Neural progenitor cell (in vitro differentiated cells): ENCODE measurements around the gene MAP2K5. TPM values are rescaled to one million over a fixed set of nuclear protein-coding genes. Genes with fewer than 3 reads are reported as not detected.

Experiments
- DNase-seq: peaks from one replicate; pipeline ENCODE4 v3.0.0-alpha.2; 2016; ENCODE audit warnings: low spot score
- H2AFZ ChIP-seq: fragments of 200-600 bp; sonication (generic); replicated peaks from 2 replicates; pipeline ENCODE4 v1.6.1; 2016; ENCODE audit warnings: antibody characterized with exemption
- H3F3A ChIP-seq: fragments of 200-600 bp; sonication (generic); 2 replicates; pipeline ENCODE4 v1.6.1; 2016; ENCODE audit warnings: antibody characterized with exemption, low read depth
- H3K27ac ChIP-seq: fragments of 200-600 bp; sonication (generic); 2 replicates; pipeline ENCODE4 v1.5.1; 2016; ENCODE audit warnings: mild to moderate bottlenecking
- H3K27me3 ChIP-seq: fragments of 200-600 bp; sonication (generic); 2 replicates; pipeline ENCODE4 v1.6.1; 2016; ENCODE audit warnings: mild to moderate bottlenecking, moderate library complexity
- H3K36me3 ChIP-seq: fragments of 200-600 bp; sonication (generic); 2 replicates; pipeline ENCODE4 v1.5.1; 2016
- H3K4me1 ChIP-seq: fragments of 200-600 bp; sonication (generic); 2 replicates; pipeline ENCODE4 v1.6.1; 2016; ENCODE audit warnings: mixed run types
- H3K4me2 ChIP-seq: fragments of 200-600 bp; sonication (generic); 2 replicates; pipeline ENCODE4 v1.6.1; 2016
- H3K4me3 ChIP-seq: fragments of 200-600 bp; sonication (generic); 2 replicates; pipeline ENCODE4 v1.5.1; 2016
- H3K79me2 ChIP-seq: fragments of 200-600 bp; sonication (generic); 2 replicates; pipeline ENCODE4 v1.6.1; 2016; ENCODE audit warnings: low read depth
- H3K9ac ChIP-seq: fragments of 200-600 bp; sonication (generic); 2 replicates; pipeline ENCODE4 v1.6.1; 2016
- H3K9me3 ChIP-seq: fragments of 200-600 bp; sonication (generic); 2 replicates; pipeline ENCODE4 v1.5.1; 2016; ENCODE audit warnings: low read depth
- H4K20me1 ChIP-seq: fragments of 200-600 bp; sonication (generic); 2 replicates; pipeline ENCODE4 v1.6.1; 2016; ENCODE audit warnings: low read depth
- H3K27ac Mint-ChIP-seq: 3 replicates; pipeline ENCODE4 v1.8.0; 2021; ENCODE audit warnings: mixed read lengths
- H3K27me3 Mint-ChIP-seq: 2 replicates; pipeline ENCODE4 v1.8.0; 2022; ENCODE audit warnings: low read depth, mild to moderate bottlenecking, inconsistent platforms, moderate library complexity, mixed read lengths; ENCODE audit not compliant: insufficient read depth
- H3K36me3 Mint-ChIP-seq: 3 replicates; pipeline ENCODE4 v1.8.0; 2021; ENCODE audit warnings: mixed read lengths
- H3K4me1 Mint-ChIP-seq: 3 replicates; pipeline ENCODE4 v1.8.0; 2021; ENCODE audit warnings: mixed read lengths
- H3K4me3 Mint-ChIP-seq: 3 replicates; pipeline ENCODE4 v1.8.0; 2021; ENCODE audit warnings: mild to moderate bottlenecking, moderate library complexity, mixed read lengths
- H3K9me3 Mint-ChIP-seq: 3 replicates; pipeline ENCODE4 v1.8.0; 2020; ENCODE audit warnings: mixed read lengths
- EZH2 ChIP-seq: fragments of 200-600 bp; sonication (generic); IDR thresholded peaks from 2 replicates; pipeline ENCODE4 v1.6.1; 2017; ENCODE audit warnings: antibody characterized with exemption, mild to moderate bottlenecking, moderate library complexity
- EZH2phosphoT487 ChIP-seq: fragments of 200-600 bp; sonication (generic); IDR thresholded peaks from 2 replicates; pipeline ENCODE4 v1.6.1; 2017; ENCODE audit warnings: antibody characterized with exemption
- total RNA-seq: library from RNA; depleted of rRNA; stranded (reverse); fragments of >200 nt; gene quantifications from 2 replicates; pipeline ENCODE4 v1.2.3, GENCODE V29; 2015; ENCODE audit warnings: low replicate concordance
- TF ChIP-seq, protein P1 (sequence below): fragments of 200-600 bp; sonication (generic); IDR thresholded peaks from 2 replicates; pipeline ENCODE4 v1.5.1; 2017; ENCODE audit warnings: antibody characterized with exemption, mild to moderate bottlenecking

MAP2K5 gene
- total RNA-seq, 1 donor from 2014 or later, result 17.2 TPM

DNA sequence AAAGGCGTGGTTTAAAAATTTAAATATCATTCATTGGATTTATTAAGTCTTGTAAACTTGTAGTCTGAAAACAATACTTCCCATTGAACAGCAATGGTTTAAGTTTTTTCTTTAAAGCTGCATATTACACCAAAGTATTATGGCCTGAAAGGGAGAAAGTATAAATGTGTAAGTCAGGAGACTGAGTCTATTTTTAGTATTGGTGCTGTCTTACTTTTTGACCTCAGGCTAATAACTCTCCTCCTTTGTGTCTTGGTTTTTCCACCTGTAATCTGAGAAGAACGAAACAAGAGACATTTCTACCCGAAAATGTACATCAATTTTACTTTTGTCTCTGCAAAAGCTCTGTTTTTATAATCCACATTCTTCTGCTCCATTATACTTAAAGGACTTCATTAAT is 14.0 kb upstream of the MAP2K5 start:
- Histone ChIP-seq H3K4me2 (no peak overlapping the region), H3K9me3 (no peaks in the 10 kb centered on the region), H3K4me1 (peaks cover 11% of the 10 kb centered on the region), H3K36me3 (no peaks in the 10 kb centered on the region), H4K20me1 (no peaks in the 10 kb centered on the region), H3K27me3 (no peaks in the 10 kb centered on the region), H3K79me2 (peaks cover 23% of the 10 kb centered on the region), H3K9ac (no peak overlapping the region), H2AFZ (no peak overlapping the region), H3K4me3 (no peak overlapping the region), H3K27ac (no peak overlapping the region), H3F3A (peaks cover 7% of the 10 kb centered on the region)
- Mint-ChIP-seq H3K36me3 (peaks cover 2% of the 10 kb centered on the region), H3K27ac (no peak overlapping the region), H3K9me3 (no peaks in the 10 kb centered on the region), H3K4me3 (no peak overlapping the region), H3K27me3 (peaks cover 2% of the 10 kb centered on the region), H3K4me1 (no peaks in the 10 kb centered on the region)
- no peak for TF ChIP-seq EZH2phosphoT487
- TF ChIP-seq, protein P1, sequence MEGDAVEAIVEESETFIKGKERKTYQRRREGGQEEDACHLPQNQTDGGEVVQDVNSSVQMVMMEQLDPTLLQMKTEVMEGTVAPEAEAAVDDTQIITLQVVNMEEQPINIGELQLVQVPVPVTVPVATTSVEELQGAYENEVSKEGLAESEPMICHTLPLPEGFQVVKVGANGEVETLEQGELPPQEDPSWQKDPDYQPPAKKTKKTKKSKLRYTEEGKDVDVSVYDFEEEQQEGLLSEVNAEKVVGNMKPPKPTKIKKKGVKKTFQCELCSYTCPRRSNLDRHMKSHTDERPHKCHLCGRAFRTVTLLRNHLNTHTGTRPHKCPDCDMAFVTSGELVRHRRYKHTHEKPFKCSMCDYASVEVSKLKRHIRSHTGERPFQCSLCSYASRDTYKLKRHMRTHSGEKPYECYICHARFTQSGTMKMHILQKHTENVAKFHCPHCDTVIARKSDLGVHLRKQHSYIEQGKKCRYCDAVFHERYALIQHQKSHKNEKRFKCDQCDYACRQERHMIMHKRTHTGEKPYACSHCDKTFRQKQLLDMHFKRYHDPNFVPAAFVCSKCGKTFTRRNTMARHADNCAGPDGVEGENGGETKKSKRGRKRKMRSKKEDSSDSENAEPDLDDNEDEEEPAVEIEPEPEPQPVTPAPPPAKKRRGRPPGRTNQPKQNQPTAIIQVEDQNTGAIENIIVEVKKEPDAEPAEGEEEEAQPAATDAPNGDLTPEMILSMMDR, result no peak
- TF ChIP-seq EZH2, result no peak
- no peak for DNase-seq

DNA sequence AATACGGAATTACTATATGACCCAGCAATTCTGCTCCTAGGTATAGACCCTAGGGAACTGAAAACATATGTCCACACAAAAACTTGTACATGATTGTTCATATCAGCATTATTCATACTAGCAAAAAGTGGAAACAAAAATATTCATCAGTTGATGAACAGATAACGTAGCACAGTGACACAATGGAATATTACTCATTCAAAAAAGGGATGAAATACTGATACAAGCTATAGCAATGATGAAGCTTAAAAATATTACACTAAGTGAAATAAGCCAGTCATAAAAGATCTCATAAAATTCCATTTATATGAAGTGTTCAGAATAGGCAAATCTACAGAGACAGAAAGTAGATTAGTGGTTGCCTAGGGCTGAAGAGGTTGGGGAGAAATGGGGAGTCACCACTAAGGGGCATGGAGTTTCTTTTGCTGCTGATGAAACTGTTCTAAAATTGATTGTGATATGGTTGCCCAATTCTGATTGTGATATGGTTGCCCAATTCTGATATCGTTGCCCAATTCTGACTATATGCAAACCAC is 11.1 kb upstream of the MAP2K5 start:
- H2AFZ ChIP-seq, result no peak overlapping the region
- no peak overlapping the region for H3K9ac ChIP-seq
- H3K36me3 Mint-ChIP-seq, result peaks cover 2% of the 10 kb centered on the region

DNA sequence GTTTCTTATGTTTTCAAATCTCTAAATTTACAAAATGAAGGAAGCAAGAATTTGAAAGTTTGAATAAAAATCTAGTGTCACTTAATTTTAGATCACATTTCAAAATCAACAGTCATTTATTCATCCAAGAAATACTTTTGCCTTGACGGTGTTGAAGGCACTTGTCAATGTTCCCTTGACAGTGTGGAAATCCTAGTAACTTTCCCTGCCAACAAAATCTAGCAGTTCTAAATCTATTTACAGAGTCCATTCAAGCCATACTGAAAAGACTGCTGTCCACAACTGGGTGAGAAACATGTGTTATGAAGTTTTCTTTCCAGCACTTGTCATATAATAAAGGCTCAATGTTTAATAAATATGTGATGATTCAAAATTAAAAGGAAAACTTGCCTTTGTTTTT is 8.6 kb upstream of the MAP2K5 start:
- Mint-ChIP-seq H3K36me3 (no peaks in the 10 kb centered on the region), H3K4me3 (no peak overlapping the region), H3K9me3 (no peaks in the 10 kb centered on the region), H3K27me3 (peaks cover 3% of the 10 kb centered on the region), H3K27ac (no peak overlapping the region), H3K4me1 (peaks cover 9% of the 10 kb centered on the region)
- Histone ChIP-seq H4K20me1 (no peaks in the 10 kb centered on the region), H3K9me3 (no peaks in the 10 kb centered on the region), H3K4me2 (peak overlapping the region; percentile 49), H3K4me1 (peaks cover 17% of the 10 kb centered on the region), H3K4me3 (no peak overlapping the region), H3F3A (peaks cover 16% of the 10 kb centered on the region), H3K36me3 (no peaks in the 10 kb centered on the region), H3K9ac (no peak overlapping the region), H3K27ac (no peak overlapping the region), H3K79me2 (no peaks in the 10 kb centered on the region), H2AFZ (no peak overlapping the region), H3K27me3 (no peaks in the 10 kb centered on the region)
- DNase-seq, result no peak
- TF ChIP-seq EZH2phosphoT487 (no peak), EZH2 (no peak)
- TF ChIP-seq, protein P1, result no peak

More for the DNA sequence above, 11.1 kb upstream of the MAP2K5 start:
- Mint-ChIP-seq H3K9me3 (no peaks in the 10 kb centered on the region), H3K27me3 (no peaks in the 10 kb centered on the region), H3K27ac (no peak overlapping the region), H3K4me1 (peaks cover 9% of the 10 kb centered on the region), H3K4me3 (no peak overlapping the region)
- Histone ChIP-seq H3K9me3 (no peaks in the 10 kb centered on the region), H3K79me2 (no peaks in the 10 kb centered on the region), H3K36me3 (no peaks in the 10 kb centered on the region), H3K27ac (no peak overlapping the region), H3K4me2 (no peak overlapping the region), H3K4me1 (peaks cover 17% of the 10 kb centered on the region), H3F3A (peaks cover 16% of the 10 kb centered on the region), H3K4me3 (no peak overlapping the region), H3K27me3 (no peaks in the 10 kb centered on the region), H4K20me1 (no peaks in the 10 kb centered on the region)
- DNase-seq, result no peak
- TF ChIP-seq, protein P1, result no peak
- TF ChIP-seq EZH2 (no peak), EZH2phosphoT487 (no peak)
